ENCODE data around the gene RNF213. TPM values are rescaled to one million over a fixed set of nuclear protein-coding genes. Genes with fewer than 3 reads are reported as not detected.
A peak's percentile ranks its signal among the peaks of the same experiment; 100 is the strongest.

The RNF213 gene
- total and polyA plus RNA-seq, 2 donors (not counting 1 experiment from before 2014, with no cell fraction given), result 36.8 to 245 TPM

- no peak overlapping the region for H3K4me3 ChIP-seq (replicated peaks in 1 of 4; ENCODE audit: control extremely low read depth in 1 of 4, insufficient read depth in 1 of 4, low read depth in 3 of 4, low read length in 4 of 4)
- H3K79me2 ChIP-seq (ENCODE audit: control insufficient read depth, insufficient read depth, low read length), result peaks cover 12% of the 10 kb centered on the region
- no peak overlapping the region for H3K27ac ChIP-seq (ENCODE audit: insufficient read depth, low read length)
- H3K36me3 ChIP-seq (ENCODE audit: control insufficient read depth, insufficient read depth, low read length), result peaks cover 20% of the 10 kb centered on the region
- no peak for TF ChIP-seq CTCF (conservative IDR thresholded peaks at IDR 0.05 in 1 of 2, IDR thresholded peaks at IDR 0.05 in 1 of 2; ENCODE audit: low read depth in 1 of 2, low read length in 2 of 2)
- no peak for TF ChIP-seq EZH2 (IDR thresholded peaks at IDR 0.05; ENCODE audit: low read length, missing control alignments)
- peaks cover 9% of the 10 kb centered on the region for H3K4me1 ChIP-seq (ENCODE audit: control insufficient read depth, extremely low read depth, insufficient read depth, low read length)
- DNase-seq (ENCODE audit: low read depth in 2 of 2), result no peak
- H3K27me3 ChIP-seq (ENCODE audit: control insufficient read depth, insufficient read depth, low read length), result no peaks in the 10 kb centered on the region
- no peaks in the 10 kb centered on the region for H3K9me3 ChIP-seq (ENCODE audit: control insufficient read depth, insufficient read depth, low read depth, low read length)
- H3K9ac ChIP-seq (ENCODE audit: insufficient read depth, low read length), result no peak overlapping the region
- no peak overlapping the region for H2AFZ ChIP-seq (ENCODE audit: low read length)
- H4K20me1 ChIP-seq (ENCODE audit: control insufficient read depth, extremely low read depth, insufficient read depth, low read length), result no peaks in the 10 kb centered on the region
- no peak overlapping the region for H3K4me2 ChIP-seq (ENCODE audit: extremely low read depth, insufficient read depth, low read length)
These were observed 42.3 kb upstream of the RNF213 start for GRCh38 chr17:80218391-80218790.

GRCh38 chr17:80219013-80219762 lies 41.5 kb upstream of the RNF213 start:
- peak overlapping the region; percentile 88 for H3K27ac ChIP-seq (ENCODE audit: insufficient read depth, low read length)
- peak overlapping the region; percentile 76 for H3K9ac ChIP-seq (ENCODE audit: insufficient read depth, low read length)
- TF ChIP-seq CTCF (conservative IDR thresholded peaks at IDR 0.05 in 1 of 2, IDR thresholded peaks at IDR 0.05 in 1 of 2; ENCODE audit: low read depth in 1 of 2, low read length in 2 of 2) (no peak), EZH2 (IDR thresholded peaks at IDR 0.05; ENCODE audit: low read length, missing control alignments) (no peak)
- H2AFZ ChIP-seq (ENCODE audit: low read length), result peak overlapping the region; percentile 53
- H4K20me1 ChIP-seq (ENCODE audit: control insufficient read depth, extremely low read depth, insufficient read depth, low read length), result no peaks in the 10 kb centered on the region
- peak overlapping the region; percentile 96 for H3K4me2 ChIP-seq (ENCODE audit: extremely low read depth, insufficient read depth, low read length)
- no peaks in the 10 kb centered on the region for H3K27me3 ChIP-seq (ENCODE audit: control insufficient read depth, insufficient read depth, low read length)
- H3K79me2 ChIP-seq (ENCODE audit: control insufficient read depth, insufficient read depth, low read length), result peaks cover 12% of the 10 kb centered on the region
- peaks cover 9% of the 10 kb centered on the region for H3K4me1 ChIP-seq (ENCODE audit: control insufficient read depth, extremely low read depth, insufficient read depth, low read length)
- peaks cover 16% of the 10 kb centered on the region for H3K36me3 ChIP-seq (ENCODE audit: control insufficient read depth, insufficient read depth, low read length)
- H3K4me3 ChIP-seq (replicated peaks in 1 of 4; ENCODE audit: control extremely low read depth in 1 of 4, insufficient read depth in 1 of 4, low read depth in 3 of 4, low read length in 4 of 4), result peak overlapping the region; percentile 74 to 97 (median 86)
- no peaks in the 10 kb centered on the region for H3K9me3 ChIP-seq (ENCODE audit: control insufficient read depth, insufficient read depth, low read depth, low read length)
- peak; percentile 87 to 88 for DNase-seq (ENCODE audit: low read depth in 2 of 2)

GRCh38 chr17:80219763-80220053 lies 40.9 kb upstream of the RNF213 start:
- Histone ChIP-seq H3K79me2 (ENCODE audit: control insufficient read depth, insufficient read depth, low read length) (peaks cover 12% of the 10 kb centered on the region), H4K20me1 (ENCODE audit: control insufficient read depth, extremely low read depth, insufficient read depth, low read length) (no peaks in the 10 kb centered on the region), H3K36me3 (ENCODE audit: control insufficient read depth, insufficient read depth, low read length) (peaks cover 16% of the 10 kb centered on the region), H2AFZ (ENCODE audit: low read length) (peak overlapping the region; percentile 53), H3K27me3 (ENCODE audit: control insufficient read depth, insufficient read depth, low read length) (no peaks in the 10 kb centered on the region), H3K4me1 (ENCODE audit: control insufficient read depth, extremely low read depth, insufficient read depth, low read length) (peaks cover 9% of the 10 kb centered on the region), H3K4me3 (replicated peaks in 1 of 4; ENCODE audit: control extremely low read depth in 1 of 4, insufficient read depth in 1 of 4, low read depth in 3 of 4, low read length in 4 of 4) (peak overlapping the region; percentile 74 to 97 (median 86)), H3K9me3 (ENCODE audit: control insufficient read depth, insufficient read depth, low read depth, low read length) (no peaks in the 10 kb centered on the region), H3K9ac (ENCODE audit: insufficient read depth, low read length) (peak overlapping the region; percentile 76), H3K4me2 (ENCODE audit: extremely low read depth, insufficient read depth, low read length) (peak overlapping the region; percentile 96), H3K27ac (ENCODE audit: insufficient read depth, low read length) (peak overlapping the region; percentile 88)
- DNase-seq (ENCODE audit: low read depth in 2 of 2), result no peak
- no peak for TF ChIP-seq CTCF (conservative IDR thresholded peaks at IDR 0.05 in 1 of 2, IDR thresholded peaks at IDR 0.05 in 1 of 2; ENCODE audit: low read depth in 1 of 2, low read length in 2 of 2)
- TF ChIP-seq EZH2 (IDR thresholded peaks at IDR 0.05; ENCODE audit: low read length, missing control alignments), result no peak

Data from fibroblast of lung (primary cell).